Measurements from ENCODE around the gene BCL10.
"Not testable (repeated sequence)": the region's sequence is repeated elsewhere in the genome, so short reads cannot be mapped to it uniquely, and the experiment has no call there.

BCL10 gene

GRCh38 chr1:85262985-85263384, 13.4 kb downstream of the BCL10 start:
- no peak for DNase-seq

GRCh38 chr1:85259912-85260274, 16.5 kb downstream of the BCL10 start:
- no peak for DNase-seq

- DNase-seq: peak; percentile 99
Measured at GRCh38 chr1:85259118-85259911, 17.1 kb downstream of the BCL10 start, which contains the start of gene C1orf52. TSS of gene C1orf52 (minus strand) at chr1:85259662. CDS start at chr1:85259633, 29 bp downstream.

GRCh38 chr1:85258536-85259117, 17.8 kb downstream of the BCL10 start:
- no peak for DNase-seq

- DNase-seq: not testable (repeated sequence)
Measured at GRCh38 chr1:85249042-85249441, 27.4 kb downstream of the BCL10 start.

GRCh38 chr1:85245891-85246290, 30.5 kb downstream of the BCL10 start:
- DNase-seq: no peak

GRCh38 chr1:85245456-85245855, 31.0 kb downstream of the BCL10 start:
- DNase-seq: no peak

GRCh38 chr1:85244271-85245061, 32.0 kb downstream of the BCL10 start:
- no peak for DNase-seq

- no peak for DNase-seq
Measured at GRCh38 chr1:85243372-85243771, 33.1 kb downstream of the BCL10 start.

GRCh38 chr1:85240643-85241042, 35.8 kb downstream of the BCL10 start:
- no peak for DNase-seq

- DNase-seq: no peak
Measured at GRCh38 chr1:85240174-85240601, 36.2 kb downstream of the BCL10 start.

- no peak for DNase-seq
Measured at GRCh38 chr1:85237613-85238012, 38.8 kb downstream of the BCL10 start.

- no peak for DNase-seq
Measured at GRCh38 chr1:85230305-85230977, 46.0 kb downstream of the BCL10 start.

- no peak for DNase-seq
Measured at GRCh38 chr1:85229574-85230097, 46.8 kb downstream of the BCL10 start.

GRCh38 chr1:85228972-85229371, 47.5 kb downstream of the BCL10 start:
- no peak for DNase-seq

GRCh38 chr1:85225624-85226380, 50.6 kb downstream of the BCL10 start:
- DNase-seq: no peak

- no peak for DNase-seq
Measured at GRCh38 chr1:85224734-85225623, 51.5 kb downstream of the BCL10 start.

GRCh38 chr1:85224295-85224694, 52.1 kb downstream of the BCL10 start:
- DNase-seq: no peak

GRCh38 chr1:85223334-85223733, 53.1 kb downstream of the BCL10 start:
- DNase-seq: no peak

- DNase-seq: no peak
Measured at GRCh38 chr1:85220756-85221201, 55.7 kb downstream of the BCL10 start.
